Measurements from ENCODE around the gene CFAP46.

Gene CFAP46

GRCh38 chr10:132820056-132820455, 122.3 kb downstream of the CFAP46 start:
- TF ChIP-seq CTCF (conservative IDR thresholded peaks at IDR 0.05; ENCODE audit: low read depth, low read length), result no peak
- no peak overlapping the region for H3K4me3 ChIP-seq (ENCODE audit: low read depth, low read length)
- DNase-seq (ENCODE audit: low read depth), result no peak

GRCh38 chr10:132817701-132818211, 124.6 kb downstream of the CFAP46 start:
- no peak for DNase-seq (ENCODE audit: low read depth)
- no peak overlapping the region for H3K4me3 ChIP-seq (ENCODE audit: low read depth, low read length)
- no peak for TF ChIP-seq CTCF (conservative IDR thresholded peaks at IDR 0.05; ENCODE audit: low read depth, low read length)

GRCh38 chr10:132816718-132817117, 125.7 kb downstream of the CFAP46 start:
- TF ChIP-seq CTCF (conservative IDR thresholded peaks at IDR 0.05; ENCODE audit: low read depth, low read length), result no peak
- no peak overlapping the region for H3K4me3 ChIP-seq (ENCODE audit: low read depth, low read length)
- DNase-seq (ENCODE audit: low read depth), result no peak

GRCh38 chr10:132815168-132815857, 127.1 kb downstream of the CFAP46 start:
- no peak for TF ChIP-seq CTCF (conservative IDR thresholded peaks at IDR 0.05; ENCODE audit: low read depth, low read length)
- H3K4me3 ChIP-seq (ENCODE audit: low read depth, low read length), result no peak overlapping the region
- no peak for DNase-seq (ENCODE audit: low read depth)

- TF ChIP-seq CTCF (conservative IDR thresholded peaks at IDR 0.05; ENCODE audit: low read depth, low read length), result no peak
- no peak overlapping the region for H3K4me3 ChIP-seq (ENCODE audit: low read depth, low read length)
- DNase-seq (ENCODE audit: low read depth), result no peak
These were observed 127.9 kb downstream of the CFAP46 start for GRCh38 chr10:132814469-132814856.

- H3K4me3 ChIP-seq (ENCODE audit: low read depth, low read length), result no peak overlapping the region
- TF ChIP-seq CTCF (conservative IDR thresholded peaks at IDR 0.05; ENCODE audit: low read depth, low read length), result no peak
- no peak for DNase-seq (ENCODE audit: low read depth)
These were observed 128.6 kb downstream of the CFAP46 start for GRCh38 chr10:132813560-132814468.
